Stimulated activated CD8-positive, alpha-beta memory T cell treated with anti-CD3 and anti-CD28 coated beads, Interleukin-4, amount 100 ng/mL, for 4 hours (primary cell): ENCODE measurements around the gene RAB4B.
"Not testable (repeated sequence)": the region's sequence is repeated elsewhere in the genome, so short reads cannot be mapped to it uniquely, and the experiment has no call there.

Experiments used
- DNase-seq, 2 donors: peaks; one replicate each; pipeline ENCODE4 v3.0.0-alpha.2; 2020; ENCODE audit warnings: low read depth in 2 of 2, low spot score in 1 of 2

RAB4B gene

DNA sequence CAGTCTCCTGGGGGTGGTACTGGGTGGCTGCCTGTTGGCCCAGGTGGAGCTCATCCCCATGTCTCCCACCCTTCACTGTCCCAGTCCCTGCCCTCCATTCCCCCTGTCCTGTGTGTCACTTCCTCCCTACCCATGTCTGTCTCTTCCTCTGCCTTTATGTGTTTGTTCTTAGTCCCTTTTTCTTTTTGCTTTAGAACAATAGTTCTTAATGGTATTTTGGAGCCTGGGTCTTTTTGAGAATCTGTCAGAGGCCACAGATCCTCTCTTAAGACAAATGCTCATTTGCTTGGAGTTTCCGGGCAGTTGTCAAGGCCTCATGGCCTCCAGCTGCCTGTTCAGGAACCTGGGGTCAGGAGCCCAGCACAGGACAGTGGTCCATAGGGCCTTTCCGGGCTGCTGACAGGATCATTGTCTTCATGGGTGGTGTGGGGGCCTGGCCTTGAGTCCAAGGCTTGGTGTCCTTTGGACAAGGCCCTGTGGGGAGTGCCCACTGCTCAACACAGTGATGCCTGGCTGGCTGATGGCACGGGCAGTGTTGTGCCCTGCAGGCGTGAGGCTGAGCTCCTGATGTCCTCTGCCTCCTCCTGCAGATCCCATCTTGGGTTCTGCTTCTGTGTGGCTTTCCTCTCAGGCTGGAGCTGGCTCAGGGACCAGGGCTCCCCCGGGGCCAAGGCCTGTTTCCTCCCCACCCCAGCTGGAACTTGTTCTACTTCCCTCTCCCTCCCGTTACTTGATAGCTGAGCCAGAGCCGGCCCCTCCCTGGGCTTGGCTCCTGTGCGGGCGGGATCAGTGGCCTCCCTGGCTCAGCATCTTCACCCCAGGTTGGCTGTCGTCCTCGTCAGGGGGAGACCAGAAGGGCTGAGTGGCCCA is 24.5 kb downstream of the RAB4B start:
- DNase-seq = no peak

- no peak for DNase-seq
Measured at GRCh38 chr19:40803170-40803856, 25.3 kb downstream of the RAB4B start.

- DNase-seq = no peak
Measured at GRCh38 chr19:40803857-40804782, 26.1 kb downstream of the RAB4B start.

GRCh38 chr19:40804783-40805242 is 26.8 kb downstream of the RAB4B start:
- no peak for DNase-seq

DNA sequence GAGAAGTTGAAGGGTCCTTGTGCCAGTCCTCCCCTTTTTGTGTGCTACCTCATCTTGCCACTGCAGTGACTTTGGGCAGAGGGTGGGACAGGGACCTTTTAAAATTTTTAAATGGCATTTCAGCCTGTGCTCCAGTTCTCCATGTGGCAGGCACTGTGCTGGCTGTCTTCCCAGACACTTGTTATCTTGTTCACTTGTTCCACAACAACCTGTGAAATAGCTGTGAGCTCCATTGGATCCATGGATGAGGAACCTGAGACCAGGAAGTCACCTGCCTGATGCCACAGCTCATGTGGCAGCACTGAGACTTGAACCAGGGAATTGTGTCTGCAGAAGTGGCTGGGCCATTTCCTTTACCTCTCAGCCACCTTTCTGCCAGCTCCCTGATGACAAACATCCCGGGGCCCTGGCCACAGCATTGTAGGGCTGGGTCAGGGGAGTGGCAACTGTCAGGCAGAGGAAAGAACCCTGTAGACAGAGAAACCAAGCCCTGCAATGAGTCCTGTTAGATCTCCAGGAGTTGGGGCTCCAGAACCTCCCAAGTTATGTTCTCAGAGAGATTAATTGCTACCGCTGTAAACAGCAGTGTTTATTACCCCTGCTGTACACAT is 27.3 kb downstream of the RAB4B start:
- no peak for DNase-seq

GRCh38 chr19:40806423-40807146 is 28.5 kb downstream of the RAB4B start:
- DNase-seq = peak; percentile 35 to 52

DNA sequence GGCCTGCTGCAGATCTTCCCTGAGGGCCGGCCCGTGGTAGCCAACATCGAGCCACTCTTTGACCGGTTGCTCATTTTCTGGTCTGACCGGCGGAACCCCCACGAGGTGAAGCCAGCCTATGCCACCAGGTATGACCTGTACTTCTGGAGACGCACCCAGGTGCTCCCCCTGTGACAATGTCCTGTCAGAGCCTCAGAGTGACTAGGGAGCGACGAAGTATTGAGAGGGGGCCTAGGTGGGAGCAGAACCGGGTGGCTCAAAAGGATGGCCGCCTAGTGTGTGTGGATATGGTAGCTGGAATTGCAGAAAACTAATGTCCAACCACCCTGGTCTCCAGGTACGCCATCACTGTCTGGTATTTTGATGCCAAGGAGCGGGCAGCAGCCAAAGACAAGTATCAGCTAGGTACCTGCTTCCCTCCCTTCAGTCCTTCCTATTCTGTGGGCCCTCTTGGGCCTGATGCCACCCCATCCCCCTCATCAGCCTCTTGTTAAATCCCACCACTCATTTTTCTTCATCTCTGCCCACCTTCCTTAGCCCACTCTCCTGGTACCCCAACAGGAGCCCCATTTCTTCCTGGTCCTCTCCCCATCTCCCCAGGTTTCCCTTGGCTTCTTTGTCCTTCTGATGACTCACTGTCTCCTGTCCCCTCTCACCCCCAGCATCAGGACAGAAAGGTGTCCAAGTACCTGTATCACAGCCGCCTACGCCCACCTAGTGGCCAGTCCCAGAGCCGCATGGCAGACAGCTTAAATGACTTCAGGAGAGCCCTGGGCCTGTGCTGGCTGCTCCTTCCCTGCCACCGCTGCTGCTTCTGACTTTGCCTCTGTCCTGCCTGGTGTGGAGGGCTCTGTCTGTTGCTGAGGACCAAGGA is 29.3 kb downstream of the RAB4B start:
- no peak for DNase-seq

- no peak for DNase-seq
Measured at GRCh38 chr19:40808021-40808325, 29.9 kb downstream of the RAB4B start.

DNA sequence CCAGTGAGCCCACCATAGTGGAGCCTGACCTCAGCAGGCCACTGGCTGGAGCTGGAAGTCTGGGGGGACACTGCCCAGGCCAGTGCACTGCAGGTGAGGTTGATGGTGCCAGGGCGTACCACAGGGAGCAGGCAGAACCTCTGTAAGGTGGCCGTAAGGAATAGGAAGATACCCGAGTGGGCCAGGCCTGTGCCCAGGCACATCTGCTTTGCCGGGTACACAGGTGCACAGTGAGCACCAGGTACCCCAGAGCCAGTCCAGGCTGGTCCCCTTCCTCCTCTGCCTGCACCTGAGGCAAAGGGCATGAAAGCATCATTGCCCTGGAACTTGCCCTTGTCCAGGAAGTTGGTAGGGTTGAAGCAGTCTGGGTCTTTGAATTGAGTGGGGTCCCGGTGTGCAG is 30.4 kb downstream of the RAB4B start:
- DNase-seq = no peak

- DNase-seq = no peak
Measured at GRCh38 chr19:40809358-40810086, 31.5 kb downstream of the RAB4B start.

GRCh38 chr19:40810160-40810559 is 32.1 kb downstream of the RAB4B start:
- no peak for DNase-seq

- peak in 1 of 2 donors; percentile 17 for DNase-seq
Measured at GRCh38 chr19:40810649-40811408, 32.8 kb downstream of the RAB4B start.

DNA sequence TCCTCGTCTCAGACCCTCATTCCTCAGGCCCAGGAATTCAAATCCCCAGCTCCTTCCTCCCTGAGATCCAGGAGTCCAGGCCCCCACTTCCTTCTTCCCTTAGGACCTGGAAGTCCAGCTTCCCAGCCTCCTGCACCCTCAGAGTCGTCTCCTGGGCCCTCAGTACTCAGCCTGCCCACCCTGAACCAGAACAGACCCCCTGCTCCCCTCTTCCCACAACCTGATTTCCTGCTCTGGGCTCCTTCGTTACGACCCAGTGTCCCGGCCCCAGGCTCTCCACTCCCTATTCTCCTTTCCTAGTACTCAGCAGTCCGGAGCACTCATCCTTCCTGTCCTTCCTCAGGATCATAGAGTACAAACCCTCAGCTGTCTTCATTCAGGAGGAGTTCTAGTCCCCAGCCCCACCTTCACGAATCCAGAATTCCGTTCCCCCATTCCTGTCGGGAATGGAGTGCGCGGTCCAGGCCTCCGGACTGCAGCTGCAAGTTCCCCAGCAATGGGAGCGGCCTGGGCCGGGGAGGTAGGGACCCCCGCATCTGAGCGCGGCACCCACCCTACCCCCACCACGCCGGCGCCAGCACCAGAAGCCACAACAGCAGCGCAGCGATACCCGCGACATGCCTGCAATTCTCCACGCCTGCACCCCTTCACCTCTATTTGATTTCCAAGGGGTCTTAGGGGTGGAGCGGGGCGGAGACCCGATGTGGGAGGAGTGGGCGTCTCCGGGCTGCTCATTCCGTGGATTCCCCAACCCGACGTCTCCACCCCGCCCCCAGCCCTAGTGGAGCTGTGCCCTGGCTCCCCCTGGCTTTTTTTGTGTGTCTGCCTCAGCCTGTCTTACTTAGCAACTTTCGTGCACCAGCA is 33.7 kb downstream of the RAB4B start:
- no peak for DNase-seq

- not testable (repeated sequence) for DNase-seq
Measured at GRCh38 chr19:40812571-40812970, 34.5 kb downstream of the RAB4B start.

- no peak for DNase-seq
Measured at GRCh38 chr19:40813182-40813581, 35.1 kb downstream of the RAB4B start.

- DNase-seq = no peak
Measured at GRCh38 chr19:40815223-40815622, 37.2 kb downstream of the RAB4B start.
